ENCODE results near the gene CECR2.

Gene CECR2

GRCh38 chr22:17606496-17606895 is 237.2 kb downstream of the CECR2 start:
- Histone ChIP-seq H2AFZ (ENCODE audit: low read depth, low read length) (no peak overlapping the region), H3K36me3 (ENCODE audit: insufficient read depth, low read length) (peaks cover 48% of the 10 kb centered on the region), H3K27me3 (ENCODE audit: insufficient read depth, low read length) (no peaks in the 10 kb centered on the region), H3K9me3 (ENCODE audit: low read length) (no peaks in the 10 kb centered on the region), H3K4me1 (ENCODE audit: insufficient read depth, low read length) (no peaks in the 10 kb centered on the region), H3K4me3 (ENCODE audit: low read length) (no peak overlapping the region)

All from neuron (in vitro differentiated cells).